ENCODE results near the gene ETV4.
A peak's percentile ranks its signal among the peaks of the same experiment; 100 is the strongest.

Gene ETV4

GRCh38 chr17:43579566-43580140 lies 33.5 kb upstream of the ETV4 start:
- no peaks in the 10 kb centered on the region for H3K36me3 ChIP-seq
- no peaks in the 10 kb centered on the region for H3K9me3 ChIP-seq
- TF ChIP-seq CTCF (IDR thresholded peaks at IDR 0.05), result no peak
- H3K27me3 ChIP-seq, result peaks cover 47% of the 10 kb centered on the region
- no peak overlapping the region for H3K4me3 ChIP-seq (ENCODE audit: low read depth in 1 of 2, low read length in 1 of 2)
- no peak overlapping the region for H3K27ac ChIP-seq
- H3K4me1 ChIP-seq (ENCODE audit: control insufficient read depth in 1 of 2, insufficient read depth in 1 of 2, low read depth in 1 of 2, low read length in 1 of 2), result no peaks in the 10 kb centered on the region

- H3K36me3 ChIP-seq, result no peaks in the 10 kb centered on the region
- no peaks in the 10 kb centered on the region for H3K9me3 ChIP-seq
- no peaks in the 10 kb centered on the region for H3K4me1 ChIP-seq (ENCODE audit: control insufficient read depth in 1 of 2, insufficient read depth in 1 of 2, low read depth in 1 of 2, low read length in 1 of 2)
- no peak overlapping the region for H3K4me3 ChIP-seq (ENCODE audit: low read depth in 1 of 2, low read length in 1 of 2)
- TF ChIP-seq CTCF (IDR thresholded peaks at IDR 0.05), result no peak
- no peak overlapping the region for H3K27ac ChIP-seq
- H3K27me3 ChIP-seq, result peaks cover 49% of the 10 kb centered on the region
These were observed 32.8 kb upstream of the ETV4 start for GRCh38 chr17:43578699-43579565.

- TF ChIP-seq CTCF (IDR thresholded peaks at IDR 0.05), result no peak
- Histone ChIP-seq H3K27ac (no peak overlapping the region), H3K9me3 (no peaks in the 10 kb centered on the region), H3K4me3 (ENCODE audit: low read depth in 1 of 2, low read length in 1 of 2) (no peak overlapping the region), H3K4me1 (ENCODE audit: control insufficient read depth in 1 of 2, insufficient read depth in 1 of 2, low read depth in 1 of 2, low read length in 1 of 2) (no peaks in the 10 kb centered on the region), H3K36me3 (no peaks in the 10 kb centered on the region), H3K27me3 (peaks cover 49% of the 10 kb centered on the region)
These were observed 32.2 kb upstream of the ETV4 start for GRCh38 chr17:43578404-43578698.

GRCh38 chr17:43577664-43578403 lies 31.7 kb upstream of the ETV4 start:
- H3K9me3 ChIP-seq, result no peaks in the 10 kb centered on the region
- no peak for TF ChIP-seq CTCF (IDR thresholded peaks at IDR 0.05)
- H3K4me3 ChIP-seq (ENCODE audit: low read depth in 1 of 2, low read length in 1 of 2), result no peak overlapping the region
- peaks cover 54% of the 10 kb centered on the region for H3K27me3 ChIP-seq
- H3K36me3 ChIP-seq, result no peaks in the 10 kb centered on the region
- H3K27ac ChIP-seq, result no peak overlapping the region
- no peaks in the 10 kb centered on the region for H3K4me1 ChIP-seq (ENCODE audit: control insufficient read depth in 1 of 2, insufficient read depth in 1 of 2, low read depth in 1 of 2, low read length in 1 of 2)

- TF ChIP-seq CTCF (IDR thresholded peaks at IDR 0.05), result peak; percentile 70
- no peaks in the 10 kb centered on the region for H3K9me3 ChIP-seq
- no peak overlapping the region for H3K4me3 ChIP-seq (ENCODE audit: low read depth in 1 of 2, low read length in 1 of 2)
- H3K27ac ChIP-seq, result no peak overlapping the region
- peaks cover 52% of the 10 kb centered on the region for H3K27me3 ChIP-seq
- H3K36me3 ChIP-seq, result no peaks in the 10 kb centered on the region
- H3K4me1 ChIP-seq (ENCODE audit: control insufficient read depth in 1 of 2, insufficient read depth in 1 of 2, low read depth in 1 of 2, low read length in 1 of 2), result no peaks in the 10 kb centered on the region
These were observed 30.6 kb upstream of the ETV4 start for GRCh38 chr17:43576563-43577229.
